Inflammatory macrophage treated with lipopolysaccharide for 1 hour (primary cell): ENCODE results near the gene HSPBAP1.
"Not testable (repeated sequence)": the region's sequence is repeated elsewhere in the genome, so short reads cannot be mapped to it uniquely, and the experiment has no call there.

Experiments used
- DNase-seq, 2 donors: peaks; one replicate each; pipeline ENCODE4 v3.0.0-alpha.2; 2020 to 2022

Gene HSPBAP1

DNA sequence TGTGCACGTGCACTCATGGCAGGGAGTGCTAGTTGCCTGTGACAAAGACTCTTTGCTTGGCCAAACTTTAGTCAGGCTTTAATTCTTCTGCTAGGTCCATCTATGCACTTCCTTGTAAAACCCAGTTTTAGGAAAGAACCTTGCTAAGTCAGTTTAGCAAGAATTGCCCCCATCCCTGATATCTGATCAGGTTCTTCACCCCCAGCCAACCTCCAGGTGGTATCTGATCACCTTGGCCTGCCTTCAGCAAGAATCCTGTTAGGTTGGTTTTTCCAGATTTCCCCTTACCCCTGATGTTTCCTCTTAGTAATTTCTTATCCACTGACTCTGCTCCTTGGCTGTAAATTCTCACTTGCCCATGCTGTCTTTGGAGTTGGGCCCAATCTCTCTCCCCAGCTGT is 8.4 kb downstream of the HSPBAP1 start:
- DNase-seq: no peak

DNA sequence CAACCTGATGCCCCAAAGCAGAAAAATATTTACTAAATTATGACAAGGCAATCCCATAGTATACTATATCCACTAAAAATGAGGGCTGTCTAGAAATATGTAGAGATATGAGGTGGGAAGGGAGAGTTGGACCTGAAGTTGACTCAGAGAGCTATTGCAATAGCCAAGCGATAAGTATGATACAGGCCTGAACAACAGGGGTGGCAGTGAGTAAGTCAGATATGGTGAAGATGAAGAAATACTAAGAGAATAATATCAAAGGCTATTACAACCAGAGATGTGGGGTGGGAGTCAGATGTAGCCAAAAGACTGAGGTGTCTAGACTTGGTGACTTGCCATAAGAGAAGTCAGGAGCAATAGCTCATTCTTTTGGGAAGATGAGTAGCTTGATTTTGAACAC is 9.2 kb downstream of the HSPBAP1 start:
- DNase-seq: no peak

DNA sequence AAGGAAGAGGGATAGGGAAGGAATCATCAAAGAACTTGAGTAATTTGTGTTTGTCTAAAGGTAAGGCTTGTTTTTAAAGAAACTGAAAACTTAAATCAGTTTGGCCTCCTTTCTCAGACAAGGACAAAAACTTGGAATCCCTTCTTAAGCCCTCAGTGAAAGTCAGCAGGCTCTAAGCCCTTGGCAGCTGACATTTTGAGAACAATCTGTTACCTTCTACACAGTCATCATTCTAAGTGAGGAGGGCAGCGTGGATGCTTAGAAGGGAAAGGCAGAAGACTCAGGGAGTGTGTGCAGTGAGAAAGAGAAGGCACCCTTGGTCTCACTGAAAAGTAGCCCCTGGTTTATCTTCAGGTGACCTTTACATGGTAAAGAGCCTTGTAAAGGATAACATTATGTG is 10.8 kb downstream of the HSPBAP1 start:
- no peak for DNase-seq

DNA sequence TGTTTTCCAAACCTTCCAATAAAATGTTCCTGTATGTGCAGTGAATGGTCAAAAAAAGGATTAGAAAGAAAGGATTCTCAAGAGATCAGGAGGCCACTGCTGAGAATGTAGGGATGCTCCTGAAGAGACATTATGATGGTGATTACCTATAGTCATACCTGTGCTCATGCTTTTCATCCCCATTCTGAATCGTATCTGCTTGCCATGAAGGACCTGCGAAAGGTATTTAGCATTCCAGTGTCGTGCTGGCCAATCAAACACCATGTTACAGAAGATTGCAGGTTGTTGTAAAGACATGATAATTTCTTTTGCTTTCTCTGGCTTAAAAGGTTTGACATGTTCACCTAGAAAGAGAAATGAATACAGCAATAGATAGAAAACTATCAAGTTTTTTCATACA is 16.1 kb downstream of the HSPBAP1 start:
- no peak for DNase-seq

- DNase-seq: no peak
These were observed 16.8 kb downstream of the HSPBAP1 start for GRCh38 chr3:122776675-122777468.

GRCh38 chr3:122774564-122774963 is 19.1 kb downstream of the HSPBAP1 start:
- DNase-seq: peak; percentile 44 to 77

DNA sequence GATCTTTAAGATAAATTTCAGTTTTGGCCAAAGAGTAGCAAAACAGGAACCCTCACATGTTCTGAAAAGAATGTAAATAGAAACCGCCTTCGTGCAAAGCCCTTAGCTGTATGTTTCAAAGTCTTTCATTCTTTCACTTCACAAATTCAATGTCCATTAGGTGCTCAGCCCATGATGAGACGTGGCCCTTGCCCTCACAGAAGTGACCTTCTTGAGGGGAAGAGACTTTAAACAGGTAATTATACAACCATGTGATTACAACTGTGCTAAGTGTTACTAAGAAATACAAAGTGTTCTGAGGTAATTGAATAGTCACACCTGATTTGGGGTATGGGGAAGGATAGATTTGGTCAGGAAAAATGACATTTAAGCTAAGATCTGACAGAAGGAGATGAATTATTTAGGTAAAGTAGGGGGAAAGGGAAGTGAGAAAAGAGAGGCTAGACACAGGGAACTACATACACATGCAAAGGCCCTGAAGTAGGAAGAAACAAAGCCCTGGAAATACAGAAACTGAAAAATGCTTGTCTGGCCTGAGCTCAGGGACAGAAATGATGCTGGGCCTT is 19.6 kb downstream of the HSPBAP1 start:
- DNase-seq: peak in 1 of 2 donors; percentile 56

DNA sequence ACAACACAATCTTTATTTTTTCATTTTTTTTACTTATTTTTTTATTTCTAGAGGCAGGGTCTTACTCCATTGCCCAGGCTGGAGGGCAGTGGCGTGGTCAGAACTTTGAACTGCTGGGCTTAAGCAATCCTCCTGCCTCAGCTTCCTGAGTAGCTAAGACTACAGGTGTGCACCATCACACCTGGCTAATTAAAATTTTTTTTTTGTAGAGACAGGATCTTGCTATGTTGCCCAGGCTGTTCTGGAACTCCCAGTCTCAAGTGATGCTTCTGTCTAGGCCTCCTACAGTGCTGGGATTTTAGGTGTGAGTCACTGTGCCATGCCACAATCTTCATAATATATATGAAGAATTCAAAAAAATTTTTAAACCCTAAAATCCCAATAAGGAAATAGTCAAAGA is 20.8 kb downstream of the HSPBAP1 start:
- DNase-seq: no peak

DNA sequence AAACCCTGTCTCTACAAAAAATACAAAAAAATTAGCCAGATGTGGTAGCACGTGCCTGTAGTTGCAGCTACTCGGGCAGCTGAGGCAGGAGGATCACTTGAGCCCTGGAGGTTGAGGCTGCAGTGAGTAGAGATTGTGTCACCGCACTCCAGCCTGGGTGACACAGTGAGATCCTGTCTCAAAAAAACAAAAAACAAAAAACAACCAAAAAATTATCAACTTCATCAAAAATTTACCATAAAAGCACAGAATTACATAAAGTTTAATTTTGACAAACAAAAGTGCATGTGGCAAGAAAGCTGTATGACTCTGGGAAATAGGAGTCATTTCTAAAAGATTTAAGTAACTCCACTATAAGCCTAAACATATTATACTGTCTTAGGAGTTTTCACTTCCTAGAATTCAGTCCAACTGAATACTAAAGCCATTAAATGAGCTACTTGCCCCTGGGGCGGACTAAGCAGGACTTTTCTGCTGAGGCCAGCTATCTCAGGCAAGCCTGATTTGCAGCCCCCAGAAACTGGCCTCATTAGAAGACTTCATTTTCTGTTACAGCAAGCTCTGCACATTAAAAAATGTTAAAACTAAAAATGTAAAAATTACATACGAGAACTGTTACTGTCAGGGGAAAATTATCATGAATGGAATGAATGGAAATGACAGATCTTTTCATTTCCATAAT is 23.0 kb downstream of the HSPBAP1 start:
- DNase-seq: peak; percentile 66 to 79

- DNase-seq: peak; percentile 75 to 92
These were observed 25.9 kb downstream of the HSPBAP1 start for GRCh38 chr3:122767540-122768372.

DNA sequence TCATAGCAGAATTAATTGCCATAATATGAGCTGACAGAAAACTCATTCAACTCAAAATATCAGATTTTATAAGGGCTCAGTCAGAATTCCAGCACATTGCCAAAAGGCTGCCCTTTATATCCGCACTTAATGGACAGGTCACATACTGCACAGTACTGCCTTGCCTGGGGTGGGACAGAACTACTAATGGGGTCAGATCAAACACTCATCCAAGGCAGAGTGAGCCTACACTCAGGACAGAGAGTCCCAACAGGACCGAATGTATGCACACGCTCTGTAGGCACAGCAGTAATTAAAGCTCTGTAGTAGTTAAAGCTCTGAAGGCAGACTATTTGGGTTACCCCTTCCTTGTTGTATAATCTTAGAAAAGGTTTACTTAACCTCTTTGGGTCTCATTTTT is 27.2 kb downstream of the HSPBAP1 start:
- DNase-seq: no peak

DNA sequence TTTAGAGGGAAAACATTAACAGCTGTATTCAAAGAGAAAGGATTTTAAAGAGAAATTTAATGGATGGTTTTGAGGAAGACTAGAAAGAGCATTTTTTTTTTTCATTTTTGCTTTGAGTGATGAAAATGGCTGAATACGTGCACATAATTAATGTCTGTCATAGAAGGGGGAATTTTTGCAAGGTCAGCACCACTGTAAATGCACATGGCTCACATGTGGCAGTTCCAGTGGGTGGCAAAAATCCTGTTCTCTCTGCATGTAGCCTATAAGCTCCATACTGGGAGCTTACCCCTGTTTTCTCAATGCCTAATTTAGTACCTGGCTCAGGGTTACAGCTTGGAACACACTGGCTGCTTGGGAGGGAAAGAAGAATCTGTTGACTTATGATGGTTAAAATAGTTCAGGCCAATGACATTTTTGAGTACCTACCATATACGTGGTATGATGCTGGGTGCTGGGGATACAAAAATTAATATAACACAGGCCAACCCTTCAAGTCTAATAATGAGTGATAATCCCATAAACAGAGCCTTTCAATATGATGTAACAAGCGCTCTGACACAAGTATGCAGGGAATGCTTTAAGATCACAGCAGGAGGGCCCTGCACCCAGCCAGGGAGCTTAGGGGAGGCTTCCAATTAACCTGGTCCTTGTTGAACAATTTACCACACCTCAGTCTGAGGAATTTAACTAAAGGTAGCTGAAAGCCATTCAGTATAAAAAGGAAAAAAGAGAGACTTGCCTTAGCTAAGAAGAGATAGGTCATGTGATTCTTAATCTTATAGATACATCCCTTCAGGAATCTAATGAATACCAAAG is 33.0 kb downstream of the HSPBAP1 start:
- DNase-seq: peak in 1 of 2 donors; percentile 31

GRCh38 chr3:122758877-122759560 is 34.6 kb downstream of the HSPBAP1 start:
- DNase-seq: peak; percentile 78 to 83

- no peak for DNase-seq
These were observed 38.1 kb downstream of the HSPBAP1 start for GRCh38 chr3:122755491-122755890.

DNA sequence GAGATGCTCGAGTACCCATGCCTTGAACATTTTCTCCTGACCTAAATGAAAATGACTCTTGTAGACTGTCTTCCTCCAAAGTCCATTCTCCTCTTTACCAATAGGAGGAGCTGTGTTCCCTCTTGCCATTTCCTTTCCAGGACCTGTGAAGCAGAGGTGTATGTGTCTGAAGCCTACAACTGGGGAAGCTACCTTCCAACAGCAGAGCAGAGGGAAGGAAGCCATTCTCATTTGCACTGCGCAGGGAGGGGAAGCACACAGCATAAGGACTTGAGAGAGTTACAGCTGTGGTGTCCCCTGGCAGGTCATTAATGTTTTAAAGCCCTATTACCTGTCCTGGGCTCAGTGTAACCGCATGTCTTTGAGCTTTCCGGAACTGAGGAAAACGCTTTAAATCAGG is 38.7 kb downstream of the HSPBAP1 start:
- DNase-seq: peak; percentile 60 to 74

GRCh38 chr3:122748347-122748746 is 45.3 kb downstream of the HSPBAP1 start:
- no peak for DNase-seq

DNA sequence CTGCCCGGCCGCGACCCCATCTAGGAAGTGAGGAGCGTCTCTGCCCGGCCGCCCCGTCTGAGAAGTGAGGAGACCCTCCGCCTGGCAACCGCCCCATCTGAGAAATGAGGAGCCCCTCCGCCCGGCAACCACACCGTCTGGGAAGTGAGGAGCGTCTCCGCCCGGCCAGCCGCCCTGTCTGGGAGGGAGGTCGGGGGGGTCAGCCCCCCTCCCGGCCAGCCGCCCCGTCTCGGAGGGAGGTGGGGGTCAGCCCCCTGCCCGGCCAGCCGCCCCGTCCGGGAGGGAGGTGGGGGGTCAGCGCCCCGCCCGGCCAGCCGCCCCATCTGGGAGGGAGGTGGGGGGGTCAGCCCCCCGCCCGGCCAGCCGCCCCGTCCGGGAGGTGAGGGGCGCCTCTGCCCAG is 46.3 kb downstream of the HSPBAP1 start:
- not testable (repeated sequence) for DNase-seq

- peak; percentile 84 to 96 for DNase-seq
These were observed 48.1 kb downstream of the HSPBAP1 start for GRCh38 chr3:122745369-122746021.

- no peak for DNase-seq
These were observed 50.0 kb downstream of the HSPBAP1 start for GRCh38 chr3:122743581-122744120.

DNA sequence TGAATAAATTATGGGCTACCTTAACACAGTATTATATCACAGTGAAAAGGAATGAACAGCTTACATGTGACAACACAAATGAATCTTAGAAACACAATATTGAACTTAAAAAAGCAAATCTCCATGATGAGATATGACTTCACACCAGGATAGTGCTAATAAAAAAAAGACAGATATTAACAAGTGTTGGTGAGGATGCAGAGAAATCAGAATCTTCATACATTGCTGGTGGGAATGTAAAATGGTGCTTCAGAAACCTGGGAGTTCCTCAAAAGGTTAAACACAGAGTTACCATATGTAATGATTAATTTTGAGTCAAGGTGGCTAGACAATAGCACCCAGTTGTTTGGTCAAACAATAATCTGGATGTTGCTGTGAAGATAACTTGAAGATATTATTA is 51.4 kb downstream of the HSPBAP1 start:
- no peak for DNase-seq

DNA sequence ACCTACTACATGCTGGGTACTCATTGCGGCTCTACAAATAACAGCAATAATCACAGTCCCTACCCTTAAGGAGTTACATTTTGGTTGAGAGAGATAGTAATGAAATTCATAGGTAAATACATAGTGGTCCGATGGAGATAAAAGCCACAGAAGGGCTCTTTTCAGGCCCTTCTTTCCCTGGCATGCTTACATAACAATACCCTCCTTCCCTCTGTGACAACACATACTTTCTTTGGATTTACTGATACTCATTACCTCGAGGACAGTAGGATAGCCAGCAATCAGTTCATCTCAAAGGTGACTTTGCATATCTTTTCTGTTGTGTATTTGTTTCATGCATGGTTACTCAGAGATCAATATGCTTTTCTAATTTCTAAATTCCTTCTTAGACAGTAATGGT is 54.5 kb downstream of the HSPBAP1 start:
- no peak for DNase-seq
